ENCODE results near the gene ZNF213.
"Not testable (repeated sequence)": the region's sequence is repeated elsewhere in the genome, so short reads cannot be mapped to it uniquely, and the experiment has no call there.

ZNF213 gene

DNA sequence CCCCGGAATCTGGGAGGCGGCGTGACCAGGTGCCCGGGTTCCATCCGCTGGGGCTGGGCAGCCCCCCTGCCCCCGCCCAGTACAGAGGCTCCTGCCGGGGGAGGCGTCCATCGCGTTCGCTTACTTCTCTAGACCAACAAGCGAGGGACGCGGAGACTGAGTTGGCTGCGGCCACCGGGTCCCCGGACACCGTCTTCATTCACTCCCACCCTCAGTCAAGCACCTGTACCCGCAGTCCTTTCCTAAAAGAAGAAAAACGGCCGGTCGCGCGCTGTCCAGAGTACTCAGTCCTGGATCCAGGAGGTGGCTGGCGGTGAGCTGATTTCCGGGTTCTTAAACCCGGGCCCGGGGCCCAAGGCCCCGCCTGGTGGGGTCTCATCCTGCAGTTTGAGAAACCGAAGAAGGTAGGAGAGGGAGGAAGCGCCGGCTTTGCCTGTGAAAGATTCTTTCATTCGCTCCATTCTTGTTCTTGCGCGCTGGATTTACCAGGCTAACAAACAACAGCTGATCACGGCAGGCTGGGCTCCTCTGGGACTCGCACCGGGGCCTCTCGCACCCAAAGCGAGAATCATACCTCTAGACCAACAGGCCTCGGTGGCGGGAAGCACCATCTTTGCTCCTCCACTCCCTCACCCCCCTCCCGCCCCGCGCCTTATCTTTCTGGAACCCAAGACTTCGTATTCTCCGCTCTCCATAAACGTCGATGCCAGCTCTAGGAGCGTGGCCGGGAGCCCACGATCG lies 35.8 kb downstream of the ZNF213 start:
- no peak for DNase-seq (ENCODE audit: low read depth)

DNA sequence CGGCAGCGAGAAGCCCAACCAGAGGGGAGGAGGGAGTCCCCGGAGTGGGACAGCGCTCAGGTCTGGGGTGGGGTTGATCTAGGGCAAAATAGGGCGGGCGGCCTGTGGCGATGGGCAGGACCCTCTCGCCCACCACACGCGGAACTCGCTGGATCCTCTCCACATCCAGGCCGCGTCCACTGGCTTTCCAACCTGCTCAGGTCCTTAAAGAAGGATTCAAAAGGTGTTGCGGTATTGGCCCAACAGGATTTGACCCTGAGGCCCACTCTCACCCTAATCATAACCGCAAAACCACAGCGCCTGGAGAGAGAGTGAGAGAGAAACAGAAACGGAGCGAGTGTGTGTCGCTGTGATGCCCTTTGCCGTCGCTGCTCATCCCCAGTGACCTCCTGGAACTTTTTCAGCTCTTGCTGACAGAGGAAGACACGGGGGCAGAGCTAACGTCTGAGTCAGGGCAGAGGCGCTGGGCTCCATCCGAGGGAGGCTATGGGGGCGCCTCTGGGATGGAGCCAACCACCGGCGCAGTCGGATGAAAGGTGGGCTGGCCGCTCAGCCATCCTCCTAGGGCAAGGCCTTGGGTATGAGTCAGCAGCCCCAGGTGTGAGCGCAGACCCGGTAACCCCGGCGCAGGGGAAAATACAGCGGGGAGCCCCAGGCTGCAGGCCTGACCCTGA lies 36.5 kb downstream of the ZNF213 start:
- DNase-seq (ENCODE audit: low read depth), result no peak

DNA sequence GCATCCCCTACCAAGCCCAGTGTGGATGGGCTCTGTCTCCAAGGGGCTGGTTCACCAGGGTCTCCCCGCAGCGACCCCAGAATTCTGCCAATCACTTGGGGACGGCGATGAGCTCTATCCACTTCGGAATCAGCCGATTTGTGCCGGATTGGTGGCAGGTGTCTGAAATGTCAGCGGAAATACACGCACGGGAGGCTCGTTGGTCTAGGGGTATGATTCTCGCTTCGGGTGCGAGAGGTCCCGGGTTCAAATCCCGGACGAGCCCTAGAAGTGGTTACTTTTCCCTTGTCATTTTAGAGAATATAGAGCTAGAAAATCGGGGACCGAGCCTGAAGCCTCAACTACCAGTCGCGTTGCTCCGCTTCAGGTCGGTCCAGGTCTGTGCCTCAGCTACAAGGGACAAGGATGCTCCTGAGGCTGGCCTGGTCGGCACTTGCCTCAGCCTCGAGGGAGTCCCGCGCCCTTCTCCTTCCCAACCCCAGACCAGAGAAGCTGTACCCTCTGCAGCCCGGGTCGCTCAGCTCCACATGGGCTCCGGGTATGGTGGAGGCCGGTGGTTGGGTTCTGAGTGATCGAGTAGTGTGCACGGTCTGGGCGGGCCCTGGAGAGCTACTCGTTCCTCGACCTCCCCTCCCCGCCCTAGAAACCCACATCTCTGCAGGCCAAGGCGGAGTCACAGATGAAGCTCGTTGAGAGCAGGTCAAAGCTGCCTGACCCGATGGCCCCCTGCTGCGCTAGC lies 37.2 kb downstream of the ZNF213 start:
- peak; percentile 69 for DNase-seq (ENCODE audit: low read depth)

DNA sequence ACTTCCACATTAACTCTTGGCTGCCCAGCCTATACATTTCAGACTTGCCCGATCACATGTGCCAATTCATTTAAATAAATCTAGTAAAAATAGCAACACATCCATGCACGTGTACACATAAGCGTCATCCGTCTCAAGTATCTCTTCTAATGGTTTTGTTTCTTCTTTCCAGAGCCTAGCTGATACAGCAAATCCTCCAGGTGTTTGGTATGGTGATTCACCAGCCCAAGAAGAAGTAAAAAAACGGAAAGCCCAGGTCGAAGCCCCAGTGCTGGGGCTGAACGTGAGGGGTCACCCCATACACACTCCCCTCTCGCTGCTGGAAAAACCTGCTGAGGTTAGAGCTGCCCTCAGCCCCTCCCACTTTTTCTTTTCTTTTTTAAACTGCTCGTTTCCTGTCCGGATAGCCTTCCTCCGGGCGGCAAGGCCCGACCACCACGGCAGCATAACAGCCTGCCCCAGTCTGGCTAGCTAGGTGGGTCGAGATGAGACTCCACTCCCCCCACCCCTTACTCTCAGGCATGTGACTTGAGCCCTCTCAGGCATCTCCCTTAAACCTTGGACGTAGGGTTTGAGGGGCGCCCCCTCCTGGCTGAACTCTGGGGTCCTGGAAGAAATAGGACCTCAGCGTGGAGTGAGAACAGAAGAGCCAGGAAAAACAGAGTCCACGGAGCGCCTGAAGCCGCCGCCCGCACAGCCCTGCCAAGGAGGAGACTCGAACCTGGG lies 39.2 kb downstream of the ZNF213 start:
- DNase-seq (ENCODE audit: low read depth), result no peak

DNA sequence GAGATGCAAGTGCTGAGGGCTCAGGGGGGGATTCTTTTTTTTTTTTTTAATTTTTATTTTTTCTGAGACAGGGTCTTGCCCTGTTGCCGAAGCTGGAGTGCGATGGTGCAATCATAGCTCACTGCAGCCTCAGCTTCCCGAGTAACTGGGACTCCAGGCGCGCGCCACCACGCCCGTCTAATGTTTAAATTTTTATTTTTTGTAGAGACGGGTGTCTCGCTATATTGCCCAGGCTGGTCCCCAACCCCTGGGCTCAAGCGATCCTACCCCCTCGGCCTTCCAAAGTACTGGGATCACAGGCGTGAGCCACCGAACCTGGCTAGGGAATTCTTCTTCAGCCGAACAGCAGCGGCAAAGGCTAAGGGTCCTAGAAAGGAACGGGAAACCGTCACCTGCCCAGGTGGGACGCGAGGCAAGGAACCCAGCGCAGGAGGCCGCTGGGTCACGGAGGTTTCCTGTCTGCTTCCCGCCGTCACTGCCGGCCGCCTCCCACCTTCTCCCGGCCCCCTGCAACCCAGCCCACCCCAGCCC lies 39.9 kb downstream of the ZNF213 start:
- DNase-seq (ENCODE audit: low read depth), result no peak

DNA sequence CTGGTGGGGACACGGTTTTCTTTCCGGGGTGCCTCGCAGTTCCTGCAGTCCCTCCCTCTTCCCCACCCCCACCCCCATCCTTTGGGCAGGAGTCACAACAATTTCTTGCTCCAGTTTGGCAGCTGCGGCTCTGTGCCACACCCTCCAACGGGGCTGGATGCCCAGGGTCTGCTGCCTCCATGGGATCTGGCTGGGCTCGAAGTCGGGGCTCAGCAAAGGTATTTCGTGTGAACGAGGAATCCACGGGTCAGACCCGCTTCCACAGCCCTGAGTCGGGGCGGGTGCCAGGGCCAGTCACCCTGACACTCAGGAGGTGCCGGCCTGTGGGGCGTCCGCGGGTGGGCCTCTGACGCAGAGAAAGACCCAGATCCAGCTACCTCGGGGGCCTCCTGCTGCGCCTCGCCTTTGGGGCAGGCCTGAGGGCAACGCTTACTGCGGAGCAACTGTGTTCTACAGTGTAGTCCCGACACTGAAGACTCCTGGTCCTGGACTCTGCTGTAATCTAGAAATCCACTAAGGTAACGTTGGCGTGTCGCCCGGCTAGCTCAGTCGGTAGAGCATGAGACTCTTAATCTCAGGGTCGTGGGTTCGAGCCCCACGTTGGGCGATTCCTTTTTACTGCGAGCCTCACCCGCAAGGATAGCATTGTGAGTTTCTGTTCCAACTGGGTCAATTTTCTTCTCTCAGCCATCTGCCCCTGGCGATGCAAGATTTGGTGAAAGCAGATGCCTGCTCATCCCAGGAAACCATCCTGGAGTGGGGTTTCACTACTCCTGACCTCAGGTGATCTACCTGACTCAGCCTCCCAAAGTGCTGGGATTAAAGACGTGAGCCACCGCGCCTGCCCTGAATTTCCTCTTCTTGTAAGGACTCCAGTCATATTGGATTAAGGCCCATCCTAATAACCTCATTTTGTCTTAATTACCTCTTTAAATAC lies 40.6 kb downstream of the ZNF213 start:
- no peak for DNase-seq (ENCODE audit: low read depth)

DNA sequence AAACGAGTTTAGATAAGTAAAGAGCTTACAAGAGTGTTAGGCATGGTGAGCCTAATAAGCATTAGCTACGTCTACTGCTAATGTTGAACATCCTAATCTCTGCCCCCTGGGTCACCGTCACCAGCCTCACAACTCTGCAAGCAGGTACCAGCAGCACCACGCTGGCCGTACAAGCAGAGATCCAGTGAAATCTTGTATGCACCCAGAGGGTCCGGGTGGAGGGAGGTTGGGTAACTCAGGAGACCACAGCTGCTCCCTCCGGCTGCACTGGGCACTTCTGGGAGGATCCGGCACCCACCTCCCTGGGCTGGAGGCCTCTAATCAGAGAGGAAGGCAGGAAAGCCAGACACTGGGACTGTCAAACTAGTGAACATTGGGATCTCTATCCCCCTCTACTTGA lies 44.8 kb downstream of the ZNF213 start:
- no peak for DNase-seq (ENCODE audit: low read depth)

DNA sequence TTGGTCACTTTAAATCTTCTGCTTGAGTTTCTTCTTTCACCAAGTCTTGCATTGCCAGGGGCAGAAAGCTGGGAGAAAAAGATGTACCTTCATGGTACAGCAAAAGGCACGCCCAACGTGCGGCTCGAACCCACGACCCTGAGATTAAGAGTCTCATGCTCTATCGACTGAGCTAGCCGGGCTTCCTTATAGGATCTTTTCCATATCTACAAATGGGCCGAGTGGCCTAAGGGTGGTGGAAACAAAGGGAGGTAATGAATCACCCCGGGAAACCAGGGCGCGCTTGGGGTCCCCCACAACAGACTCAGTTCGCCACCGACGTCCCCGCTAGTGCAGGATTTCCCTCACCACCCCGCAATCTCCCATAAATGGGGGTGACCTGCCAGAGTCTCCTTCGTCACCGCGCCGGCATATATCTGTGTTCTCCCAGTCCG lies 45.6 kb downstream of the ZNF213 start:
- DNase-seq (ENCODE audit: low read depth), result no peak

DNA sequence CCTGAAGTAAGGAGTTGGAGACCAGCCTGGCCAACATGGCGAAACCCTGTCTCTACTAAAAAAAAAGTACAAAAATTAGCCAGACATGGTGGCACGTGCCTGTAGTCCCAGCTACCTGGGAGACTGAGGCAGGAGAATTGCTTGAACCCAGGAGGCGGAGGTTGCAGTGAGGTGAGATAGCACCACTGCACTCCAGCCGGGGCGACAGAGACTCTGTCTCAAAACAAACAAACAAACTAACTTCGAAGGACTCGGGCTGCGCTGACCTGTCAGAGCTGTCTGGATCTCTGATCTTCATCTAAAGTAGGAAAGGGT lies 47.4 kb downstream of the ZNF213 start:
- DNase-seq (ENCODE audit: low read depth), result not testable (repeated sequence)

DNA sequence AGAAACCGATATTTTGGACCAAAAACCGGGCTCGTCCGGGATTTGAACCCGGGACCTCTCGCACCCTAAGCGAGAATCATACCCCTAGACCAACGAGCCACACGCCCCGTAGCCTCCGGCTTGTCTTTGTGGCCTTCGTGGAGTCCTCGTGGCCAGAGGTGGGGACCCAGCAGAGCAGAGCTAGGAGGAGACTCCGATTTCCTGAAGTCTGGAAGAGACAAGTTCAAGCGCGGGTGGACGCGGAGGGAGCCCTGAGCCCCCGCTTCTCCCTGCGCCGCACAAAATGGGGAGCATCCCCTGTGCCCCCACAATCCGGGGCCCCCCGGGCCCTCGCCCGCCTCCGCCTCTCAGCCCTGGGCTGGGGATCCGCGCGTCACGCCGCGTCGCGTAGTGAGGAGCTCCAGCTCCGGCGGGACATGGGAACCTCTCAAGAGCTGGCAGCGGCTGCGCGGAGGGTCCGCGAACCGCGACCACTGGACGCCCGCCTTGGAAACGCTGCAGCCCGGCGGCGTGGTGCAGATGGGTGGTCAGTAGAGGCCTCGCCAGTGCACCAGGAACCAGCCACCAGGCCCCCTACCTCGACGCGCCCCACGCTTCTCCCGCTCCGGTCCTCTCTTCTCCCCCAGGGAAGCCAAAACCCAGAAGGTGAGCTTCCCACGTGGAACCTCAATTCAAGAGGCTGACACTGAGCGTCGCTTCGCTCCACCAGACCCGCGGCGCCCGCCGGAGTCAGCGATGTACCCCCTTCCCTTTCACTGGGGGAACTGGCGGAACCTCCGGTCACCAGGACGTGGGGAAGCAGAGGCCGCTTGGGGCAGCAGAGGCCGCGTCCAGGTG lies 48.0 kb downstream of the ZNF213 start:
- DNase-seq (ENCODE audit: low read depth), result peak; percentile 49

DNA sequence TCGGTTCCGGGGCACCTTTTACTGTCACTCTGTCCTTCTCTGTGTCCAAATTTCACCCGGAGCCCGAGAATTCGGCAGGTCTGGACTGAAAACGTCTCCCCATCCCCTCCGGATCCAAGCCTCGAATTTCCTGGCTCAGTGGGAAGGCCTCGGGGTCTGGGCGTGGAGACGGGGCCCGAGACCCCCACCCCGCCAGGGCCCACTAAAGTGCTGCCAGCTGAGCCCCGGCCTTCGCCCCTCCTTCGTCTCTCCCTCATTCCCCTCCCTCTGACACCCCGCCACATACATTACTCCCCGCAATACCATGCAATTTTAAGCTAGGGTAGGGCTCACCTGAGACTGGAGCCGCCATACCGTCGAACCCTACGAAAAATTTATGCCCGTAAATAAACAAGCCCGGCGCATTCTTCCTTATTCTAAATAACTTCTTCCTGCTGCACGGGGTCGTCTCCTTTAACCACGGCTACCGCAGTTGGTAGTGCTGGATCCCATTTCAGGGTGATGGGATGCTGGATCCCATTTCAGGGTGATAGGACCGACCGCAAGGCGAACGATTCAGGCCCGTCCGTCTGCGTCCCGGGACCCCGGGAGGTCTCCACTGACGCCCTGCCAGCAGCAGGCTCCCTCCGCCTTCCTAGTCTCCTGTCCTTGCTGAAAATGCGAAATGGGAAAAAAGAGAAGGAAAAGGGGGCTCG lies 48.8 kb downstream of the ZNF213 start:
- no peak for DNase-seq (ENCODE audit: low read depth)

DNA sequence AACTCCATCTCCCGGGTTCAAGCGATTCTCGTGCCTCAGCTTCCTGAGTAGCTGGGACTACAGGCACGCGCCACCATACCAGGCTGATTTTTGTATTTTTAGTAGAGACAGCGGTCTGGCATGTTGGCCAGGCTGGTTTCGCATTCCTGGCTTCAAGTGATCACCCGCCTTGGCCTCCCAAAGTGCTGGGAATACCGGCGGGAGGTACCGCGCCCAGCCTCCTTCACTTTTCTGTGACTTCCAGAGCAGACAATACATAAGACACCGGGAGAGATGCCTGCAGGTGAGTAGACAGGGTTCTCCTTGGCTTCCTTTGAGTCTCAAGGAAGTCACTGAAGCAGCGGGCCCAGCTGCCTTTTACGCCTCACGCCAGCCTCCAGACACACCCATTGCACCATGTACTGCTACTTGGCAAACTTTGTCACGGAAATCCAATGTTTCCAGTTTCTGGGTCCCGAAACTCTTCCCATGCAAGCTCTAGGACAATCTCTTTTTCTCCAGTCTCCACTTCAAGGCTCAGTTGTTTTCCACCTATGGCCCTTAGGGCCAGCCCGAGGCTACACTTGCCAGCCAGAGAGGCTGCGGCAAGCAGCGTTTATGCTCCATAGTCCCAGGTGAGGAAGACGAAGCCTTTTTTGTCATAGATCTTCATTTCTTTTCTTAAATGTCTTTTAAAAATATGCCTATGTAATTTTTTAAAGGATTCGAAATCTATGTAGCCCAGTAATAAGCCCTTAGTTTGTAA lies 52.3 kb downstream of the ZNF213 start:
- no peak for DNase-seq (ENCODE audit: low read depth)

DNA sequence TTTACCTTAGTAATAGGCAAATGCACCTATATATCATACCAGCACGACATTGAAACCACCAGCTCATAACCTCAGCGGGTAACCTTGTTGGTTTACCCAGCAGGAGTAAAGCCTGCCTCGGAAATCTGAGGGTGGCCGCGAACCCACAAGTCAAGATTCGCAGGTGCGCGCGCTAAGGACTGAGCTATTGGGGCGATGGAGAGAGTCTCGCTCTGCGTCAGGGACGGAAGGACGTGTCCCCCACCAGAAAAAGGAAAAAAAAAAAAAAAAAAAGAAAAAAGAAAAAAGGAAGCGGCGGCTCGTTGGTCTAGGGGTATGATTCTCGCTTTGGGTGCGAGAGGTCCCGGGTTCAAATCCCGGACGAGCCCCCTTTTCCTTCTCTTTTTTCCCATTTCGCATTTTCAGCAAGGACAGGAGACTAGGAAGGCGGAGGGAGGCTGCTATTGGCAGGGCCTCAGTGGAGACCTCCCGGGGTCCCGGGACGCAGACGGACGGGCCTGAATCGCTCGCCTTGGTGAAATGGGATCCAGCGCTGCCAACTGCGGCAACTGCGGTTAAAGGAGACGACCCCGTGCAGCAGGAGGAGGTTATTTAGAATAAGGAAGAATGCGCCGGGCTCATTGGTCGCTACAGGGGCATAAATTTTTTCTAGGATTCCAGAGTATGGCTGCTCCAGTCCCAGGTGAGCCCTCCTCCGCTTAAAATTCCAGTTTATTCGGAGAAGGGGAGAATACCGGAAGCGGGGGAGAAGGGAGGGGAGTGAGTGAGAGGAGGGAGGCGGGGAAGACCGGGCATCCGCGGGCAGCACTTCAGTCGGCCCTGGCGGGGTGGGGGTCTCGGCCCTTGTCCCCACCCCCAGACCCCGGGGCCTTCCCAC lies 53.2 kb downstream of the ZNF213 start, which contains the start of gene OR1F1:
OR1F1 (plus strand) TSS at position 407 of the 877 bp plus-strand sequence.
- DNase-seq (ENCODE audit: low read depth), result peak; percentile 68

DNA sequence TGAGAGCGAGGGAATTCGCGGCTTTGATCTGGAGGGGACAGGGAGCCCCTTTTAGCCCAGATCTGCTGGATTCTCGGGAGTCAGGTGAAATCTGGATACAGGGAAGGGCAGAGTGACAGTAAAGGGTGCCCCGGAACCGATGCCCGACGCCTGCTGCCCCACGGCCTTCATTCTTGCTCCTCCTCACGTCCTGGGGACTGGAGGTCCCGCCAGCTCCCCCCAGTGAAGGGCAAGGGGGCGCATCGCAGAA lies 53.8 kb downstream of the ZNF213 start:
- DNase-seq (ENCODE audit: low read depth), result no peak

DNA sequence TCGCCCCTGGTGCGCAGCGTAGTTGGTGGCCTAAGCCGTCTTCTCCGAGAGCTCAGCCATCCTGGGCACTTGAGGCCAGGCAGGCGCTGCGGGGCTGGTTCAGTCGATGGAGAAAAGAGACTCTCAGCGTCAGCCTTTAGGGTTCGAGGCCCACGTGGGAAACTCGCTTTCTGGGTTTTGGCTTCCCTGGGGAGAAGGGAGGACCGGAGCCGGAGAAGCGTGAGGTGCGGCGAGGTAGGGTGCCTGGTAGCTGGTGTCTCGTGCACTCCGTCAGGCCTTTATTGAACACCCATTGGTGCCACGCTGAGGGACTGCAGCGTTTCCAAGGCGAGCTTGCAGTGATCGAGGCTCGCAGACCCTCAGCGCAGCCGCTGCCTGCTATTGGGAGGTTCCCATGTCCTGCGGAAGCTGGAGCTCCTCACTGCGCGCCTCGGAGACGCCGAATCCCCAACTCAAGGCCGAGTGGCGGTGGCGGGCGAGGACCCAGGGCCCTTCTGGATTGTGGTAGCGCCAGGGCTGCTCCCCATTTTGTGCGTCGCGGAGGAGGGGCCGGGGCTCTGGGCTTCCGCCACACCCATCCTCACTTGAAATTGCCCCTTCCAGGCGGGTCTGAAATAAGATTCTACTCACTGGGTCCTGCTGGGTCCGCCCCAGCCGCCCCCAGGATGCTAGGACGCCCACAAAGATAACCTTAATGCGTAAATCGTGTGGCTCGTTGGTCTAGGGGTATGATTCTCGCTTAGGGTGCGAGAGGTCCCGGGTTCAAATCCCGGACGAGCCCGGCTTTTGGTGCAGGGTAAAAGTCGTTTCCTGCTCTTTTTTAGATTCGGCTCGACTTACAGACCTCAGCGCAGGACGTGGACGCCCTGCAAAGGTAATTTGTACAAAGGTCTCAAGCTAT lies 54.3 kb downstream of the ZNF213 start:
- DNase-seq (ENCODE audit: low read depth), result peak; percentile 62

DNA sequence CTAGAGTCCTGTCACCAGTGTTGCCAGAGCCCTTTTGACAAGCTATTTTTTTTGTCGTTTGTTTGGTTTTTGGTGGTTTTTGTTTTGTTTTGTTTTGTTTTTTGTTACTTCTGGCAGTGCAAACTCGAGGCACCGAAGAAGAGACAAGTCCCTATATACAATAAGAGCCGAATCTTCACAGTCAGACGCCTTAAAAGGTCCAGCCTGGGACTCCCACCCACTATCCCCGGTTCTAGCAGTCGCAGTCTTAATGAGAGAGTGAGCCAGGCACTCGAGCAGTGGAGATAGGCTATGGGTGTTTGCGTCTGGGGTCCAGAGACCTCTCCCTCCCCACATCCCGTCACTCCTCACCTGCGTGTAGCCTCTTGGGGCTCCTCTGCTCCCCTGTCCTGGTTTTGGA lies 55.0 kb downstream of the ZNF213 start:
- no peak for DNase-seq (ENCODE audit: low read depth)

DNA sequence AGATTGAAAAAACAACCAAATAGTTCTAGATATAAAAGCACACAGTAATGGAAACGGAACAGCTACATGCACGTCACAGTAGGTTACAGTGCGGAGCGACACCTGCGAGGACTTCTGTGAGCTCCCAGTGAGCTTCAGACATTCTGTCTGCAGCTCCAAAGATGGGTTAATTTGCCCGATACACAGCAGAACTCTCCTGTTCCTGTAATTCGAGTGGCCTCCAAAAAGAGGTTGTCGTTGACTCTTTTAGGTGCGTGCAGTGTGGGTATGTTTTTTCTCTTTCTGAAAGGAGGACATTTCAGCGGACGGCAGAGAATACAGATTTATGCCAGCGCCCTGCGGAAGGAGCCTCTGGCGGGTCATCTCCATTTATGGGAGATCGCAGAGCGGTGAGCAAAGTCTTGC lies 56.1 kb downstream of the ZNF213 start:
- no peak for DNase-seq (ENCODE audit: low read depth)
